ENCODE results near the gene FAM110C.

- TF ChIP-seq, protein P1, sequence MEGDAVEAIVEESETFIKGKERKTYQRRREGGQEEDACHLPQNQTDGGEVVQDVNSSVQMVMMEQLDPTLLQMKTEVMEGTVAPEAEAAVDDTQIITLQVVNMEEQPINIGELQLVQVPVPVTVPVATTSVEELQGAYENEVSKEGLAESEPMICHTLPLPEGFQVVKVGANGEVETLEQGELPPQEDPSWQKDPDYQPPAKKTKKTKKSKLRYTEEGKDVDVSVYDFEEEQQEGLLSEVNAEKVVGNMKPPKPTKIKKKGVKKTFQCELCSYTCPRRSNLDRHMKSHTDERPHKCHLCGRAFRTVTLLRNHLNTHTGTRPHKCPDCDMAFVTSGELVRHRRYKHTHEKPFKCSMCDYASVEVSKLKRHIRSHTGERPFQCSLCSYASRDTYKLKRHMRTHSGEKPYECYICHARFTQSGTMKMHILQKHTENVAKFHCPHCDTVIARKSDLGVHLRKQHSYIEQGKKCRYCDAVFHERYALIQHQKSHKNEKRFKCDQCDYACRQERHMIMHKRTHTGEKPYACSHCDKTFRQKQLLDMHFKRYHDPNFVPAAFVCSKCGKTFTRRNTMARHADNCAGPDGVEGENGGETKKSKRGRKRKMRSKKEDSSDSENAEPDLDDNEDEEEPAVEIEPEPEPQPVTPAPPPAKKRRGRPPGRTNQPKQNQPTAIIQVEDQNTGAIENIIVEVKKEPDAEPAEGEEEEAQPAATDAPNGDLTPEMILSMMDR (IDR thresholded peaks at IDR 0.05), result no peak
- TF ChIP-seq POLR2A (IDR thresholded peaks at IDR 0.05), result no peak
Observed at GRCh38 chr2:71309-72035, 25.2 kb upstream of the FAM110C start.
